Psoas muscle (tissue), 8 donors: ENCODE results near the gene LITAFD. TPM values are rescaled to one million over a fixed set of nuclear protein-coding genes. Genes with fewer than 3 reads are reported as not detected.

ENCODE experiments used
- ATAC-seq, 4 donors: fragments of 200-7000 bp; cut with Tn5 transposase; one replicate each; pipeline ENCODE4 v1.9.1; 2020; ENCODE audit warnings: moderate library complexity in 3 of 4, mild to moderate bottlenecking in 2 of 4
- DNase-seq, 2 donors: peaks; one replicate each; pipeline ENCODE4 v3.0.0-alpha.2; 2020
- H3K27ac ChIP-seq: fragments of 200-600 bp; one replicate; pipeline ENCODE4 v1.8.0; 2022
- H3K27me3 ChIP-seq, 3 donors: fragments of 200-600 bp in 1 of 3; one replicate each; pipeline versions ENCODE4 v1.6.1 to v1.8.0; 2013 to 2022; ENCODE audit warnings: low read length in 2 of 3, mild to moderate bottlenecking in 2 of 3, moderate library complexity in 1 of 3; ENCODE audit not compliant: insufficient read depth in 3 of 3
- H3K36me3 ChIP-seq, 2 donors: fragments of 200-600 bp in 1 of 2; one replicate each; pipeline versions ENCODE4 v1.6.1 to v1.8.0; 2013 to 2022; ENCODE audit warnings: low read depth in 1 of 2, mild to moderate bottlenecking in 1 of 2, moderate library complexity in 1 of 2; ENCODE audit not compliant: insufficient read depth in 1 of 2
- H3K4me1 ChIP-seq: fragments of 200-600 bp; one replicate; pipeline ENCODE4 v1.8.0; 2022
- H3K4me3 ChIP-seq: fragments of 200-600 bp; one replicate; pipeline ENCODE4 v1.8.0; 2022; ENCODE audit warnings: mild to moderate bottlenecking
- H3K9me3 ChIP-seq: fragments of 200-600 bp; one replicate; pipeline ENCODE4 v1.8.0; 2022
- WGBS, 3 donors: extraction: QIAGEN DNeasy Blood & Tissue Kit; methylation state at CpG; one replicate each; pipeline versions ENCODE4 v1.1.6 to v1.1.7; 2013; 5-methylcytosine and 5-hydroxymethylcytosine counted together
- intact Hi-C, 2 donors: fragments of 100-400 bp; cut with DNase I; formaldehyde crosslinking; loops; one replicate each; pipeline versions ENCODE4 v1.11.0 to v1.14.2; 2022
- polyA plus RNA-seq, 3 donors: library from polyadenylated mRNA; stranded (reverse); fragments of 200-250 nt; gene quantifications; one replicate each; pipeline ENCODE4 v1.2.3, GENCODE V29; 2013
- total RNA-seq, 4 donors: library from RNA; stranded (reverse); fragmentation: NEBNext Ultra II Directional in 2 of 4; extraction: Animal tissue kit (Norgen Biotek cat#: 25700) in 2 of 4; gene quantifications; one replicate each; pipeline versions ENCODE4 v1.2.1 to v1.2.4, GENCODE V29; 2021 to 2023
- TF ChIP-seq, protein P1 (sequence below): fragments of 200-600 bp; IDR thresholded peaks from one replicate; pipeline ENCODE4 v1.8.0; 2022; ENCODE audit warnings: antibody characterized with exemption
- donor health status: healthy with polysubstance abuse.
- donor health status: DM: no; HTN: no; CAD: no; lungs with moderate emphysema.
- donor health status: Bipolar disorder and iron deficiency.
- donor health status: healthy.
- donor health status: DM: yes; HTN: yes; CAD: no.
- donor health status: DM: no; HTN: no; CAD: no.
- donor health status: DM: no; HTN: no; CAD: no.
- donor health status: DM: yes; HTN: yes; CAD: no.

The LITAFD gene
- total and polyA plus RNA-seq, 7 donors: not detected

DNA sequence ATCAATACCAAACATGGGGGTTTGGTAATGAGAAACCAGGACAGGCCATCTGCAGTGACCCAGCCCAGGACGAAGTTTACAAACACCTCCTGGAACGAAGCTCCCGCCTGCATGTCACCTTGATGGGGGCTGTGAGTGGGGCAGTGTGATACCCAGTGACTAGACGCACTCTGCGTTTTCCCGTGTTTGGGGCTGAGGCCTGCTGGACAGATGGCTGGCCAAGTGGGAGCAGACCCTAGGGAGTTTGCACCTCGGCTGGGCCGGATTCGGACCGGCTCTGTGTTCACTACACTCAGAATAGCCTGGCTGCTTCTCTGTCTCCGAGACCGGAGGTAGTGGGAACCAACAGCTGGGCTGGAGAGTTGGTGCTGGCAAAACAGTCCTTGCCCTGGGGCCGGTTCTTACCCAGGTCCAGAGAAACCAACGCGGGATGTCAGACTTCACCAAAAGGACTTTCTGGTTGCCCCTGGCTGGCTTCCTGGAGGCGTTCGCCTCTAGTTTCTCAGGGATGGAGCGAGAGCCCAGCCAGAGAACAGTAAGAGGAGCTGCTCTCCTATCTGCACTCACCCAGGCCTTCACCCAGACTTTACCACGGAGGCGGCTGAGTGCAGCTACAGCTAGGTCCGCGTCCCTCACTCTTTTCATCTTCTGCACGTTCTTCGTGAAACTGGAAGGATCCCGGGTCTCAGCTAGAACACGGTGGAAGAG is 33.8 kb upstream of the LITAFD start:
- H3K27me3 ChIP-seq: no peaks in the 10 kb centered on the region
- TF ChIP-seq, protein P1, sequence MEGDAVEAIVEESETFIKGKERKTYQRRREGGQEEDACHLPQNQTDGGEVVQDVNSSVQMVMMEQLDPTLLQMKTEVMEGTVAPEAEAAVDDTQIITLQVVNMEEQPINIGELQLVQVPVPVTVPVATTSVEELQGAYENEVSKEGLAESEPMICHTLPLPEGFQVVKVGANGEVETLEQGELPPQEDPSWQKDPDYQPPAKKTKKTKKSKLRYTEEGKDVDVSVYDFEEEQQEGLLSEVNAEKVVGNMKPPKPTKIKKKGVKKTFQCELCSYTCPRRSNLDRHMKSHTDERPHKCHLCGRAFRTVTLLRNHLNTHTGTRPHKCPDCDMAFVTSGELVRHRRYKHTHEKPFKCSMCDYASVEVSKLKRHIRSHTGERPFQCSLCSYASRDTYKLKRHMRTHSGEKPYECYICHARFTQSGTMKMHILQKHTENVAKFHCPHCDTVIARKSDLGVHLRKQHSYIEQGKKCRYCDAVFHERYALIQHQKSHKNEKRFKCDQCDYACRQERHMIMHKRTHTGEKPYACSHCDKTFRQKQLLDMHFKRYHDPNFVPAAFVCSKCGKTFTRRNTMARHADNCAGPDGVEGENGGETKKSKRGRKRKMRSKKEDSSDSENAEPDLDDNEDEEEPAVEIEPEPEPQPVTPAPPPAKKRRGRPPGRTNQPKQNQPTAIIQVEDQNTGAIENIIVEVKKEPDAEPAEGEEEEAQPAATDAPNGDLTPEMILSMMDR: no peak
- H3K9me3 ChIP-seq: no peaks in the 10 kb centered on the region
- WGBS, 3 donors: 84 to 86% (median 85%) methylated on average over 26 of the region's 26 CpGs
- no peak overlapping the region for H3K27ac ChIP-seq
- ATAC-seq (no peak), DNase-seq (peak in 1 of 2 donors; percentile 52)
- H3K4me1 ChIP-seq: no peaks in the 10 kb centered on the region
- intact Hi-C loops: no loop called here
- H3K4me3 ChIP-seq: no peak overlapping the region
- H3K36me3 ChIP-seq: peaks cover 0 to 53% of the 10 kb centered on the region in 2 donors

DNA sequence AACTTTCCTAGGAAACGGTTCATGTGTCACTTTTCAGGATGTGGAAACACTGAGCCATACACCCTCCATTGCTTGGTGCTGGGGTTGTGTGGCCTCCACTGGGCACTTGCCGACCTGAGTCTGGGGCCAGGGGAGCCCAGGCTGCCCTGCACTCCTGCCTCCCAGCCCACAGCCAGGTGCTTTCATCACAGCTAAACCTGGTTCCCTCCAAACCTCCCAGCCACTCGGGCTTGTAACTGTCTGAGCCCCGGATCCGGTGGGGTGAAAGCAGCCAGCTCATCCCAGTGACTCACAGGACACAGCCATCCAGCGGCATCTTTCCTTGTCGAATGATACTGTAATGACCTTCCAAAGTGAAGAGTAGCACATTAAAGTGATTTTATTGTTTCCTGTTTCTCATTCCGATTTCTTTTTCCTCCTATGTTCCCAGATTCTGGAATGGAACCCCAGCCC is 33.2 kb upstream of the LITAFD start:
- peaks cover 0 to 58% of the 10 kb centered on the region in 2 donors for H3K36me3 ChIP-seq
- ATAC-seq (peak in 1 of 4 donors; percentile 17), DNase-seq (no peak)
- no peaks in the 10 kb centered on the region for H3K27me3 ChIP-seq
- TF ChIP-seq, protein P1: no peak
- H3K4me3 ChIP-seq: no peak overlapping the region
- H3K27ac ChIP-seq: no peak overlapping the region
- WGBS, 3 donors: 79 to 87% (median 84%) methylated on average over 8 of the region's 8 CpGs
- intact Hi-C loops: no loop called here
- no peaks in the 10 kb centered on the region for H3K9me3 ChIP-seq
- no peaks in the 10 kb centered on the region for H3K4me1 ChIP-seq

DNA sequence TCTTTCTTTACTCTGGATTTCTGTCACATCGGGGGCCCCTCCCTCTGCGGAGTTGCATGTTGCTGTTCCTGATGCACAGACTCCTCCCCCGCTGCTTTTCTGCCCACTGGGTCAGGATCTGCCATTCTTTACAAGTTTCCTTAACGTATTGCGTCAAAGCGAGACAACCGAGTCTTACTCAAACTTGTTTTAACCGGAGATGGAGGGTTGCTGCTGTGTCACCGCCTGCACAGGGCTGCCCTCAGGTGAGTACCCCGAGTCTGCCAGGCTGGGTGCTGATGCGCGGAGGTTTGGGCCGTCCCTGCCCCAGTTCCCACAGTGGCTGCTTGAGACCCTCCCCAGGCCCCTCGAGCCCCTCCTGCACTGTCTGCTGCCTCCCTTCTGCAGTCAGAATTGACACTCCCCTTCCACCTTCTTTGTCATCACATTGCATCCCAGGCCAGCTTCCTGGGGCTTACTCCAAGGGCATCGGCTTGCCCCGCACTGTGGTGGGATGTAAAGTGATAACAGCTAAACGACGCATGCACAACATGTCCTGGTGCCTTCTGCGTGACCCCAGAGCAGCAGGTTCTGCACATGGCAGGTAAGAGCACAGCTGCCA is 32.6 kb upstream of the LITAFD start:
- TF ChIP-seq, protein P1: no peak
- Histone ChIP-seq H3K36me3 (peaks cover 3 to 64% of the 10 kb centered on the region in 2 donors), H3K27ac (no peak overlapping the region), H3K4me1 (no peaks in the 10 kb centered on the region), H3K4me3 (no peak overlapping the region), H3K9me3 (no peaks in the 10 kb centered on the region), H3K27me3 (no peaks in the 10 kb centered on the region)
- DNase-seq (no peak), ATAC-seq (no peak)
- intact Hi-C loops: no loop called here
- WGBS, 3 donors: 87% methylated on average over 19 of the region's 19 CpGs

DNA sequence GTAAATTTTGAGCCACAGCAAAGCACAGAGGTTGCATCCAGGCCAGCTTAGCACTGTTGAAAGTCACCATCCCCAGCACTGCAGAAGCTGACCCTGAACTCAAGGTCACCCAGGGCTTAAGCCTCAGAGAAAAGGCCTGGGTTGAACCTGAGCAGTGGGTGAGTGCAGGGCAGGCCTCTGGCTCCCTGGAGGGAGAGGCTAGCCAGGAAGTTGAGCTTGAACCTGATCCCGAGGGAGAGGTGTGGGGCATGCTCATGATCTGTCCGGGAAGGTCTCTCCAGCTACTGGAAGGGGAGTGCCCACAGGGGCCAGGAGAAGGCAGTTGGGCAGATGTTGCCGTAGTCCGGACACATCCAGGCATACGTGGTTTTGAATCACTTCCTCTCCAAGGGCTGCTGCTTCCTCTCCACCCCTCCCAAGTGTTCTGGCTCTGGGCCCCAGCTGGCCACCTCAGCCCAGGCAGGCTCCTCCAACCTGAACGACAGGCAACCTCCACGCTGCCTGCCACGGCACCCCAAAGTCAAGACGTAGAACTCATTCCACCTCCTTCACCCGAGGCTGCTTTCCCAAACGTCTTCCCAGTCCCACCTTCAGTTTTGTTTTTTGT is 31.8 kb upstream of the LITAFD start:
- Histone ChIP-seq H3K4me3 (no peak overlapping the region), H3K9me3 (no peaks in the 10 kb centered on the region), H3K27me3 (no peaks in the 10 kb centered on the region), H3K27ac (peak overlapping the region; percentile 30), H3K4me1 (no peaks in the 10 kb centered on the region), H3K36me3 (peaks cover 4 to 72% of the 10 kb centered on the region in 2 donors)
- DNase-seq (peak; percentile 65 to 78), ATAC-seq (peak; percentile 52 to 69 (median 60))
- 52 to 54% (median 54%) methylated on average over 11 of the region's 11 CpGs for WGBS, 3 donors
- TF ChIP-seq, protein P1: no peak
- intact Hi-C loops: no loop called here
